ENCODE measurements around the gene KITLG.
"Not testable (repeated sequence)": the region's sequence is repeated elsewhere in the genome, so short reads cannot be mapped to it uniquely, and the experiment has no call there.

KITLG gene

DNA sequence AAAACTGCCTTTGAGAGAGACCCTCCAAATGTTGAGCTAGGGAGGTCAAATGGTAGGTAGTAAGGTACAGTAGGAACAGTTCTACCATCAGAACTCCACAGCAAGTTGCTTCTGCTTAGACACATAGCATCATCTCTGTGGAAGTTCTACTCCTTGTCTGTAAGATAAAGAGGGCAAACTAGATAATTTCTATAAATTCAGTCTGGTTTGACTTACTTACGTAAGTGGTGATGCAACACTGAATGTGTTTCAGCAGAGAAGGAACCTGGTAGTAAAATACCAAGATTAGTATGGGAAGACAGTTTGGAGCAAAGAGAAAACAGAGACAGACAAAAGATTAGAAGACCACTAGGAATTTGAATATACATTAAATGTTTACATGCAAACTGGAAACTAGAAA is 42.0 kb downstream of the KITLG start:
- DNase-seq: no peak

- DNase-seq: no peak
Observed at GRCh38 chr12:88530868-88531267, 49.4 kb downstream of the KITLG start.

DNA sequence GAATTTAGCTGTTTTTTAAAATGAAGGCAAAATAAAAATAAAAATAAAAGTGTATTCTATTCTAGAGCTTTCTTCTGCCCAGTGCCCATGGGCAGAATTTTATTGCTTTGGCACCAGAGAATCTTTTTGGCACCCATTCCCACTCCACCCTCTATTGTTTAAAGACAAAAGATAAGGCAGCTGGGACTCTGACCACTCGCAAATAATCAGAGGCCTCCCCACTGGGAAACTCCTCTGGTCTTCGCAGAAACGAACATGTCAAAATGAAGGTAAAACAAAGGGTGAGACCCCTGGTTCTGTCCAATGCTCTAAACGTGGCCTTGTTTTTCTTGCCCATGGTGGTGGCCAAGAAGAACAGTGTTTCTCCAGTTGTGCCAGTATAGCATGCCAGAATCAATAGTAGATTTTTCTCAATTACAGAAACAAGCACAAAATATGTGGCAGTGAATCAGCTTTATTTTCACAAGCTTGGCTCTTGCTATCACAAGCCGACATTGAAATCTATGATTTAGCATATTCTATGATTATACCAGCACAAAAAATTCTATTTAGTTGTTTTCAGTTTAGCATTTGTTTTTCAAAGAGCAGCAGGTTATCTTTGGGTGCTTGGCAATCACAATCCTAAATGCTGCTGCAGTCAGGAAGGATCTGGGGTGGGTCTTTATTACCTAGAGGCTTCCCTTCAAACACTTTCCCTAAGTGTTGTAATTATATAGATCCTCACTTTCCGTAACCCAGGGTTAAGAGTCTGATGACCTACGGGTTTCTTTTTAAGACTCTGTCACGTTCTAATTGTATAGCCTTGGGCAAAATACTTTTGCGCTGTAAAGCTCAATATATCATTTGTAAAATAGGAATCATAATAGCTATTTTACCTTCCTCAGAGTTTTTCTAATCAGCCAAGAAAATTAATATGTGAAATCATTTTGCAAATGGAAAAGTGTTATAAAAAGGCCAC is 50.5 kb downstream of the KITLG start:
- no peak for DNase-seq

DNA sequence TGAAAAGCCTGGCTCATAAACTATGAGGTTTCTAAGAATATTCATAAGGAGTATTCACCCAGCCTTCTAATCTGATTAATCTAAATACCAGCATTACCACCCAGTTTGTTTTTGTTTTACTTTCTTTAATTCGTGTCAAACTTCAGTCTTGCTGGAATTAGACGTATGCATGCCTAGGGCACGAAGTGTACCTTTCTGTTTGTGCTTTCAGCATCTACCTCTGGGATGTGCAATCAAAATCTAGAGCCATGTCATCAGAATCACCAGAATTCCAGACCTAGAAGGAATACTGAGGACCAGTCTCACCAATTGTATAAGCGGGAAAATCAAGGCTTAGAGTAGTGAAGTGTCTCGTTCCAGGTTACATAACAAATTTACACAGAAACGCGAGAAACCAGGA is 57.3 kb downstream of the KITLG start:
- DNase-seq: no peak

GRCh38 chr12:88520436-88520820 is 59.8 kb downstream of the KITLG start:
- DNase-seq: no peak

GRCh38 chr12:88519802-88520435 is 60.4 kb downstream of the KITLG start:
- no peak for DNase-seq

GRCh38 chr12:88518863-88519403 is 61.3 kb downstream of the KITLG start:
- DNase-seq: no peak

GRCh38 chr12:88516811-88517210 is 63.5 kb downstream of the KITLG start:
- no peak for DNase-seq

GRCh38 chr12:88510843-88511242 is 69.4 kb downstream of the KITLG start:
- no peak for DNase-seq

DNA sequence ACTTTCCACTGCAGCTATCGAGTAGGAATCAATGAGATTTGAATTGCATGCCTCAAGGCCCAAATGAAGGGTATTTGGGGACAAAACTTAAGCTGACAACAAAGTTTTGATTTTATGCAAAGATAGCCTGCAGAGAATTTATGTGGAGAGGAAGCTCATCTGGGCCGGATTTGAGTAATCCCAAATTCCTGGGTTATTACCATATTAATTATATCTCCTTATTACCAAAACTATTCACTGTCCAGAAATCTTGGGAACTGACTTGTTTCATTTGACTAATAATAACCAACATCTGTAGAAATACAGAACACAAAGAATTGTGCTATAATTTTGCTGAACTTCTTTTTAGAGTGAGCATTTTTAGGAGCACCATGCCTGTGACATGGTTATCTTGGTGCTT is 70.4 kb downstream of the KITLG start:
- DNase-seq: no peak

DNA sequence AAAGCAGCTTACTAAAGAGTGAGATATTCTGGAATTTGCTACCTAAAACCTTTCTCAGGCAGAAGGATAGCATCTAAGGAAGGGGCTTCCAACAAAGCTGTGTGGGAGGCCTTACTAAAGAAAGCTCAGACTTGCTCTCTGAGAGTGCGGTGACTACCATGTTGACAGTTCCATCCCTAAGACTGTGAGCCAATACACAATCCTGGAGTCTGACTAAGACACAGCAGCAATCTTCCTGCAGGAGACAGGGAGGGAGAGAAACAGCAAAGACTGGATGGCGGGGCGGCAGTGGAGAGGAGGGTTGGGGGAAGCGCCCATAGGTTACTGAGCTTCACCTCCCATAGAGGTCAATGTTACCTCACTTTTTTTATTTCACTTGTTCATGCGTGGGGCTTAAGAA is 70.9 kb downstream of the KITLG start:
- DNase-seq: no peak

- DNase-seq: not testable (repeated sequence)
Observed at GRCh38 chr12:88507851-88508250, 72.4 kb downstream of the KITLG start.

DNA sequence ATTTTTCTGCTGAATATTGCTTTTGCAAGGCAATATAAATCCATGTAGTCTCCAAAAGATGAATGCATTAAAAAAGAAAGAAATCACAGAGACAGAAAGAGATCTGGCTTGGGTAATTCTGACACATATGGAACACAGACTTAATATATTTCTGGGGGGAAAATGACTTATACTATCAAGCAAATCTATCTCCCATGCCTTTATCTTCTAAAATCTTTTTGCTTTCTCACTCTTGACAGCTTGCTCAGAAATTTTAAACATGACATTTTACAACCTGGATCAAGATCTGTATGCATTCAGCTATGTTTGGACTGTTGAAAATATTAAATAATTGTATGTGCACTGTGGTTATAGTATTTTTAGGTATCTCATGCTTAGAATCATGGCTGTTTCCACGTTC is 73.0 kb downstream of the KITLG start:
- DNase-seq: no peak

DNA sequence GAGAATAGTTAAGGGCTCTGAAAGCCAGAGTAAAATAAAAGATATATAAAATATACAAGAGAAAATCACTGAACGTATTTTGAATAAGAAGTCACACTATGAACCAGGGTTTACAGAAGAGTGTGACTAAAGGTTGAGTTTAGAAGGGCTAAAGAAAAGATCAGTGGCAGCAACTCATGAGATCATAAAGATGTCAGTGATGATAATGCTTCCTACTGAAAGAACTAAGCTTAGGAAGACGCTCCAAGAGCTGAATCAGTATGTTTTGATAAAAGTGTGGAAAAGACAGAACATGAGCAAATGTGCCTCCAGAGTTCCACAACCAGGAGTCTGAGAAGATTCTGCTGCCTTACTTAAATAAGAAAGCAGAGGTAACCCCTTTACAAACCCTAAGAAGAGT is 74.6 kb downstream of the KITLG start:
- DNase-seq: no peak

DNA sequence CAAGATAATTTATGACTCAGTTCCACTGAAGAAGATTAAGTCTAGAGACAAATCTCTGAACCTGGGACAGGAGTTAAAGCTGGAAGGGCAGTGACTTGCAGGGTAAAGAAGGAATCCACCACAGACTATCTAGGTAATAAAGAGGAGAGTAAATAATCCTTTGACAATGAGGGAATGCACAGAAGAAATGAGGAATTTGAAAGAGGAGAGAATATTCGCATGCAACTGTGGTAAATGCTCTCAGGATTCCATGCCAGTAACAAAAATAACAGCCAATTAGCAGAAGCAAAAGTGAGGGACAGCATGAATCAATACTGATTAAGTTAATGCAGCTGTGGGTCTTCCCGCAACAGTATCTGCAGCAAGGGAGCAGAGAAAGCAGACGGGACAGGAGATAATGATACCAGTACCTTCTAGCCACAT is 77.0 kb downstream of the KITLG start:
- DNase-seq: no peak

DNA sequence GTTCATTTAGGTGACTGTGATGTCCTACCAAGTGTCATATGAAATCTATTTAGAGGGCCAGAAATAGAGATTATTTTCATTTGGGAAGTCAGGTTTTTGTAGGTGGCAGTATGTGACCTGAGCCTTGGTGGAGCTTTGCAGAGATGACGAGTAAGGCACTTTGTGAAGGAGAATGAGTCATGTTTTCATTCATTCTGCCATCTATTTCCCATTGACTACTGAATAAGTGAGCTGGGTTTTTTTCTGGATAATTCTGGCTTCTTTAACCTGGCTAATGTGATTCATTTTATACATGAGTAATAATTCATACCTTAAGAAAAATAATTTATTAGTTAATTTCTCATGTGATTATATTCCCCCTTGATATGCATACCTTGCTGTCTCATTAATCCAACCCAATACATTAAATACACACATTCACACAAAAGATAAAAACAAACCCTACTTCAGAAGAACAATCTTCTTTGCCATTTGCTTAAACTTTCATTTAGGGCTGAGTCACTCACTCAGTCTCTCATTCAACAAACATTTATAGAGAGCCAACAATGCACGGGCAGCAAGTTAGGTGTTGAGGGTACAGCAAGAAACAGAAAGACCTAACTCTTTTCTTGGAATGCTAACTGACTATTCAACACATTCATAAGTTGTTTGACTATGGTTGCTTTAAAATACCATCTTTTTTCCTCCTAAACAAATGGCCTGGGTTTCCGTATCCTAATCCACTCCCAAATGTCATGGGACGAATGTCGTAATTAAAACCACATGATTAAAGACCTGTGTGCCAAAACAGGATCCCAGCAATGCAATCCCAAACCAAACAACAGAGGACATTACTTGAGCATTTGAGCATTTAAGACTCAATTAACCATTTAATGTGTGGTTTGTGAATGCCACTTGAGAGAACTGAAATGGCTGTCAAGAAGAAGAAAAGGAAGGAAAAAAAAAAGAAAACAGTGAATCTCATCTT is 78.0 kb downstream of the KITLG start:
- DNase-seq: no peak

DNA sequence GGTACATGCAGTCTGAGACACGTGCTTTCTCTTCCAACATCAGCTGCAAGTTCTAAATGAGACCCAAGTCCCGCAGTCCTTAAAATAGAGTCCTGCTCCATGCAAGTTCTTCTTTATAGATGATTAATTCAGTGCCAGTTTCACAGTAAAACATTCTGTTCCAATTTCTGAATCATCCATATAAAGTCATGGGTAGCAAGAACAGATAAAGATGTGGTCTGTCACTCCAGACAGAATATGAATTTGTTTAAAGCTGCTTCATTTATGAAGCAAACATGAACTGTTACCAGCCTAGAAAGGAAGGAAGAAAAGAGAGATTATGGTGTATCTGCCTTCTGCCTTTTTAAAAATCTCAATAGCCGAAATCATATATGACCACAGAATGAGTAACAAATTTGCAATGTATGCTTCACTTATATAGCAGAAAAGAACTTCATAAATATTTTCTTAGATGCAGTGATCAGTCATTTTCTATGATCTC is 83.3 kb downstream of the KITLG start:
- no peak for DNase-seq

GRCh38 chr12:88496429-88496828 is 83.8 kb downstream of the KITLG start:
- no peak for DNase-seq

- DNase-seq: no peak
Observed at GRCh38 chr12:88495031-88495430, 85.2 kb downstream of the KITLG start.

- DNase-seq: no peak
Observed at GRCh38 chr12:88494520-88494919, 85.8 kb downstream of the KITLG start.

DNA sequence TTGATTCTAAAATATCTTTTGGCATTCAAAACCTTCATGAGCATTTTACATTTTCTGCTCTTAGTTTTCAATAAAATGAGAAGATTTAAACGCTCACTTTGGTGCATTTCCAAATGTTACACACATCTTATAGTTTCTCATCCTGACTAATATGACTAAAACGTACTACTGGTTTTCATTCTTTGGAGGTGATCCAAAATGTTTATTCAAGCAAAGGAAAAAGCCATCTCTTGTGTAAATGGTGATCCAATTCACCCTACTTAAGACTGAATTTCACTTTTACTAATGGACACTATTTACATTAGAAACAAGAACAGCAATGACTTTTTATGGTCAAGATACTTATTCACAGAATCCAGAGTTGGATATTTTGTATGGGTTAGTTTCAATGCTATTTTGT is 86.6 kb downstream of the KITLG start:
- DNase-seq: no peak

GRCh38 chr12:88490425-88490824 is 89.8 kb downstream of the KITLG start:
- DNase-seq: no peak

- no peak for DNase-seq
Observed at GRCh38 chr12:88472775-88473174, 107.5 kb downstream of the KITLG start.
